NCI-H146 treated with DMSO at 0.1 percent for 48 hours (cell line): ENCODE measurements around the gene SLC16A10.
A peak's percentile ranks its signal among the peaks of the same experiment; 100 is the strongest.
"Not testable (repeated sequence)": the region's sequence is repeated elsewhere in the genome, so short reads cannot be mapped to it uniquely, and the experiment has no call there.

Experiments used
- DNase-seq: peaks from one replicate; lab custom pipeline; 2025; ENCODE audit not compliant: unreplicated experiment; lab: John Stamatoyannopoulos, UW

The SLC16A10 gene

GRCh38 chr6:111254779-111255166, 167.5 kb downstream of the SLC16A10 start:
- DNase-seq: no peak

DNA sequence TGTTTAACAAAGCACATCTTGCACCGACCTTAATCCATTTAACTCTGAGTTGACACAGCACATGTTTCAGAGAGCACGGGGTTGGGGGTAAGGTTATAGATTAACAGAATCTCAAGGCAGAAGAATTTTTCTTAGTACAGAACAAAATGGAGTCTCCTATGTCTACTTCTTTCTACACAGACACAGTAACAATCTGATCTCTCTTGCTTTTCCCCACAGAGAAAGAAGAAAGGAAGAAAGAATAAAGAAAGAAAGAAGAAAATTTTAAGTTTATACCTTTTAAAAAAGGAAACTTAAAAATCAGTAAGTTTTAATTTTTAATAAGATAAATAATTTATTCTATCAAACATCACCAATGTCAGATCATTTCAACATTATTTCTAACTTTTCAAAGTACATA, 168.5 kb downstream of the SLC16A10 start:
- not testable (repeated sequence) for DNase-seq

DNA sequence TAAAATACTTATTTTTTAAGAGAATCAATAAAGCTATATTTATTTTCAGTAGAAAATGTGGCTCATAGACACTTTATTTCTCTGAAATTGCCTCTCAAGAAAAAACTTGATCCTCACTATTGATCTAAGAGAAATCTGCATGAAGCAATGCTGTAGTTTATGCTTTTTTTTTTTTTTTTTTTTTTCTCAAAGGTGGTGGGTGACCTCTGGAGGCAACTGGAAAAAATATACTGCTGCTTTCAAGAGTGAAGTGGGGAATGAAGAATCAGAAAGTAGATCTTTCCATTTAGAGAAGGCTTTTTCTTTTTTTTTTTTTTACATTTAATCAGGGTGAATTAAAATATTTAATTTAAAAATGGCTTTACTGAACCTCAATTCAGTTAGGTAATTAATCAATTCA, 169.3 kb downstream of the SLC16A10 start:
- DNase-seq: no peak

DNA sequence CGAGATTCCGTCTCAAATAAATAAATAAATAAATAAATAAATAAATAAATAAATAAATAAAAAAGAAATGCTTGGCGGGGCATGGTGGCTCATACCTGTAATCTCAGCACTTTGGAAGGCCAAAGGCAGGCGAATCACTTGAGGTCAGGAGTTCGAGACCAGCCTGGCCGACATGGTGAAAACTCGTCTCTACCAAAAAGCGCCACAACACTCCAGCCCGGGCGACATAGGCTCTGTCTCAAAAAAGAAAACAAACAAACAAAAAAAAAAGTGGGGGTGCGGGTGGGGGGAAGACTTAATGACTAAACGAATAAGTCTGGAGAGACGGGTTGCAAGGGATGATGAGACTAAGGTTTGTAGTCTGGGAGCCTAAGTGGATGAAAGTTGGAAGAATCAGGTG, 170.7 kb downstream of the SLC16A10 start:
- DNase-seq: no peak

DNA sequence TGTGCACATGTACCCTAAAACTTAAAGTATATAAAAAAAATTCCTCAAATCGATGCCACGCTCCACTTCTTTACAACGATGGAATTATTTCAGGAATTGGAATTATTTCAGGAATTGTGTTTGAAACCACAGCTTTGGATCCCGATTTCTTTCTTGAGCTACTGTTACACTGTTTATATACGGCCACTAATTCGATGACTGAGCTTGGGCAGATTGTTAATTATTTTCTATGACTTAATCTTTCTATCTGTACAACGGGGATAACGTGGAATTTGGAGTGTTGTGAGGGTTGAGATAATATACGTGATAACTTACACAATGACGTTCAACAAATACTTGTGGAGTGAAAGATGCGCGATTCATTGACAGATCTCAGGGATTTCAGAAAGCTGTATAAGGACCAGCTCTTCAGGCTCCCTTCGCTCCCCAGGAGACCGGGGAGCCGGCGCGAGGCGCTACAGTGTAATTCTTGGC, 171.3 kb downstream of the SLC16A10 start:
- DNase-seq: no peak

GRCh38 chr6:111259089-111259831, 172.0 kb downstream of the SLC16A10 start:
- peak; percentile 97 for DNase-seq

DNA sequence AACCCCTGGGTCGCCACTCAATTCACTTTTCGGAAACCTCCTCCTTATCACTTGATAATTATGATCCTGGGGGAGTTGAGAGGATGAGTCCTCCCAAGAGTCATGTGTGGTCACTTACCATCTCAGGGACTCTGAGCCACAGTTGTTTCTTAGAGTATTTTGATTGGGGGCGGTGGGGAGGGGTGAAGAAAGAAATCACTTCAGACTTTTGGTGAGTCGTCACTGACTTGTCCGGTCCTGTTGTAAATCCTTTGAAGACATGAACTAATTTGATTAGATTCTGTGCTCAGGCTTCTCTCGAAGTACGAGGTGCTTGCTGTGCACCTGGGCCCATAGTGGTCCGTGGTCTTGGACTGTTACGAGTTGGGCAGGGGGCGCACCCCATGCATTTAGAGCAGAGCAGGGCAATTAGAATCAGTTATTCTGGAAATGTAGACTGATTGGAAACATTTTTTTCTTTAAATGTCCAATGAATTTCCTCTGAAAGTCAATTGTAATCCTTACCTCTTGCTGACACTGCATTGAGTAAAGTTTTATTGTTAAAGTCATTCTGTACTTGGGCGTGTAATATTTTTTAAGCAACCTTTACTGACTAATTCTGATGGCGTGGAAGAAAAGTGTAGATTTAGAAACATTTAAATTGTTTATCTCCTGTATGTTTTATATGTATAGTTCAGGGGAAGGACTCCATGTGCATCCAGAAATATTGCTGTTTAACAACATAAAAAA, 173.4 kb downstream of the SLC16A10 start:
- no peak for DNase-seq

DNA sequence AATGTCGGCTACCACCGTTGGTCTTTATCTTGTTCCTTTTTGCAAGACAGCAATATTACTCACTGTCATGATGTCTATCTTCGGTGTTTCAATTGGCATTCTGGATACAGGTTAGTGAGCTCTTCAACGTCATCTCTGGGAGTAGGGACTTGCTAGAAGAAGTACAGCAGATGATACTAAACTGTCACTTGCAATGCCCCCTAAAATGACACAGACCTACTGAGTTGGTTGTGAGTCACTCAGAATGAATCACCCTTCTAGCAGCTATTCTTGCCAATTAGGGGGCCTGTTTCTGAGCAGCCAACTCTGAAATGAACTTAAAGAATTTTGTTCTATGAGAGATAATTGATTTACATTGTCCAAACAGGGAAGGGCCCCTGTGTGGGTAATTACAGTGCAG, 176.5 kb downstream of the SLC16A10 start:
- no peak for DNase-seq

GRCh38 chr6:111265842-111266241, 178.5 kb downstream of the SLC16A10 start:
- no peak for DNase-seq

GRCh38 chr6:111266276-111266675, 179.0 kb downstream of the SLC16A10 start:
- DNase-seq: no peak

GRCh38 chr6:111267764-111268333, 180.5 kb downstream of the SLC16A10 start:
- no peak for DNase-seq

DNA sequence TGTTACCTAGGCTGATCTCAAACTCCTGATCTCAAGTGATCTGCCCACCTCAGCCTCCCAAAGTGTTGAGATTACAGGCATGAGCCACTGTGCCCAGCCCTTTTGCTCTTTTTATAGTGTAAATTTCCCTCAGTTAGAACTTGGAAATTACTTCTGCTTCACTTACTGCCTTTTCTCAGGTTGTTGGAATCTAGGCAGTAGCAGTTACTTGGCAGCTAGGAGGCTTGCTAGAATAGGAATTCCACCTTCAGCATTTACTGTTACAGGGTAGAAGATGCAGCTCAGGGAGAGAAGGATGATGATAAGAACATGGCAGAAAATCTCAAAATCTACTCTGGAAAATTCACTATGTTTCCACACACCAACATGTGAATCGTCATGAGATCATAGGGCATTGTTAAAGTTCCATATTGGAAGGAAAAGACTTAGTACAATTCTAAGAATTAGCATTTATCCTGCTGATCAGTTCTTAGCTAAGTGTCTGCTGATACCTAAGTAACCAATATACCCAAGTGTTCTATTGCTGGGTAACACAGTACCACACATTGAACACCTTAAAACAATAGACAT, 182.2 kb downstream of the SLC16A10 start:
- DNase-seq: no peak

- DNase-seq: no peak
These were observed 182.8 kb downstream of the SLC16A10 start for GRCh38 chr6:111270121-111270520.

GRCh38 chr6:111274593-111275217, 187.4 kb downstream of the SLC16A10 start:
- no peak for DNase-seq

- DNase-seq: no peak
These were observed 189.0 kb downstream of the SLC16A10 start for GRCh38 chr6:111276335-111276734.

GRCh38 chr6:111276736-111277135, 189.4 kb downstream of the SLC16A10 start:
- no peak for DNase-seq

GRCh38 chr6:111277819-111278218, 190.5 kb downstream of the SLC16A10 start:
- DNase-seq: no peak

DNA sequence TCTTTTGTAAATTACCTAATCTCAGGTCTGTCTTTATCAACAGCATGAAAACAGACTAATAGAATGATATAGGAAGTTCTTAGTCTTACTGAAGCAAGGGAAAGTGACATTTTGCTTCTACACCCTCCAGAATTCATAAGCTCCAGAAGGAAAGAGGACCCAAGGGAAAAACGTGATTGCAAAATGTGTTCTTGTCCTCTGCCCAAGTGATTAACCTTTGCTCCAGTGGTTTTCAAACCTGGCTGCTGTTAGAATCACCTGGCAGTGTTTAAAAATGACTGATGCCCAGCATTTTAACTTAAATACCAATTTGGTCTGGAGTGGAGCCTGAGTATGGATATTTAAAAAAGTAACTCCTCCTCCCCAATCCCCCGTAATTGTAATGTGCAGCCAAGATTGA, 191.4 kb downstream of the SLC16A10 start:
- no peak for DNase-seq

GRCh38 chr6:111280445-111280955, 193.2 kb downstream of the SLC16A10 start:
- DNase-seq: no peak
